K562 (cell line): ENCODE data around the gene FFAR4. TPM values are rescaled to one million over a fixed set of nuclear protein-coding genes. Genes with fewer than 3 reads are reported as not detected.

Source experiments
- ATAC-seq: fragments of 200-7000 bp; cut with Tn5 transposase; 3 replicates; pipeline ENCODE4 v1.9.1; 2020; ENCODE audit warnings: moderate library complexity
- BruUV-seq: library from RNA; stranded (reverse); fragments of 400-500 nt; replicated peaks from 2 replicates; lab custom pipeline; 2021; lab: Mats Ljungman, UMichigan
- CTCF ChIA-PET: fragments of 300-600 bp; formaldehyde crosslinking; extraction: SDS; loops from one replicate; lab custom pipeline; 2021; ENCODE audit warnings: low intra/inter-chr PET ratio; lab: Yijun Ruan, JAX
- POLR2A ChIA-PET: fragments of 300-600, 350-650 bp; sonication (Branson Sonifier 250); formaldehyde crosslinking; extraction: SDS; loops from one replicate; lab custom pipeline; 2021; ENCODE audit warnings: antibody characterized with exemption, inconsistent platforms; lab: Yijun Ruan, JAX
- DNase-seq, 4 experiments: peaks; one replicate each; pipeline versions ENCODE4 v3.0.0 to v3.0.0-alpha.2; 2011 to 2018; ENCODE audit warnings: low spot score in 3 of 4, mixed read lengths in 3 of 4; ENCODE audit errors: extremely low read depth in 1 of 4
- FAIRE-seq: peaks from 2 replicates; lab custom pipeline; 2011; peaks lifted over from hg19 to GRCh38; lab: Jason Lieb, UNC
- H2AFZ ChIP-seq: 2 replicates; pipeline ENCODE4 v1.6.0; 2011; ENCODE audit warnings: low read depth, low read length, control low read depth, inconsistent platforms
- H3K27ac ChIP-seq: fragments of 200-600 bp; 3 replicates; pipeline ENCODE4 v1.8.0; 2011; ENCODE audit warnings: low read depth, mild to moderate bottlenecking, control low read depth, inconsistent platforms, low read length, moderate library complexity, mixed read lengths; ENCODE audit errors: extremely low read depth
- H3K27me3 ChIP-seq, 2 experiments: fragments of 300-600 bp in 1 of 2; 2 replicates in 1 of 2; 3 replicates in 1 of 2; pipeline versions ENCODE4 v1.6.0 to v1.8.0; 2011; ENCODE audit warnings: inconsistent platforms in 2 of 2, low read length in 2 of 2, mild to moderate bottlenecking in 1 of 2, mixed read lengths in 1 of 2, moderate library complexity in 1 of 2; ENCODE audit not compliant: control insufficient read depth in 2 of 2, insufficient read depth in 2 of 2
- H3K36me3 ChIP-seq: fragments of 300-600 bp; 3 replicates; pipeline ENCODE4 v1.8.0; 2011; ENCODE audit warnings: mild to moderate bottlenecking, low read length, inconsistent platforms; ENCODE audit not compliant: control insufficient read depth, insufficient read depth
- H3K4me1 ChIP-seq, 2 experiments: fragments of 200-600 bp in 1 of 2; replicated peaks in 1 of 2; 2 replicates in 1 of 2; 3 replicates in 1 of 2; pipeline versions ENCODE4 v1.5.1 to v1.8.0; 2011; ENCODE audit warnings: inconsistent platforms in 2 of 2, low read length in 2 of 2, mild to moderate bottlenecking in 1 of 2, mixed read lengths in 1 of 2, moderate library complexity in 1 of 2; ENCODE audit not compliant: control insufficient read depth in 2 of 2, insufficient read depth in 2 of 2
- H3K4me2 ChIP-seq: 2 replicates; pipeline ENCODE4 v1.6.1; 2011; ENCODE audit warnings: low read length, control low read depth, inconsistent platforms, mixed read lengths; ENCODE audit not compliant: insufficient read depth
- H3K4me3 ChIP-seq: fragments of 200-600 bp; sonication (generic), shearing (Covaris generic); 2 replicates; pipeline ENCODE4 v1.5.1; 2016; ENCODE audit warnings: control low read depth, inconsistent platforms
- H3K79me2 ChIP-seq: fragments of 200-600 bp; 3 replicates; pipeline ENCODE4 v1.8.0; 2011; ENCODE audit warnings: low read length, inconsistent platforms; ENCODE audit not compliant: control insufficient read depth, insufficient read depth
- H3K9ac ChIP-seq, 2 experiments: 2 replicates each; pipeline versions ENCODE4 v1.6.0 to v1.6.1; 2011; ENCODE audit warnings: low read depth in 2 of 2, low read length in 2 of 2, control low read depth in 1 of 2, inconsistent platforms in 1 of 2, mild to moderate bottlenecking in 1 of 2, mixed read lengths in 1 of 2; ENCODE audit not compliant: insufficient read depth in 1 of 2
- H3K9me1 ChIP-seq: one replicate; pipeline ENCODE4 v1.6.0; 2011; ENCODE audit warnings: inconsistent platforms, mild to moderate bottlenecking, low read length, moderate library complexity; ENCODE audit not compliant: control insufficient read depth, insufficient read depth
- H3K9me3 ChIP-seq: replicated peaks from 2 replicates; pipeline ENCODE4 v1.5.1; 2011; ENCODE audit warnings: low read depth, low read length, inconsistent platforms; ENCODE audit not compliant: control insufficient read depth, insufficient read depth
- H4K20me1 ChIP-seq: replicated peaks from 2 replicates; pipeline ENCODE4 v1.6.1; 2011; ENCODE audit warnings: low read length, inconsistent platforms, mixed read lengths; ENCODE audit not compliant: control insufficient read depth, insufficient read depth
- CC2D1A ChIP-seq: fragments of 450-650 bp; IDR thresholded peaks from 2 replicates; pipeline ENCODE4 v1.6.1; 2017; ENCODE audit warnings: mild to moderate bottlenecking
- CHD4 ChIP-seq: fragments of 200-600 bp; sonication (generic); IDR thresholded peaks from 3 replicates; pipeline ENCODE4 v1.6.1; 2012; ENCODE audit warnings: low read depth, mild to moderate bottlenecking, mixed read lengths, low read length, inconsistent platforms; ENCODE audit not compliant: insufficient read depth, insufficient replicate concordance, poor library complexity, severe bottlenecking
- GATAD2A ChIP-seq: fragments of 450-650 bp; IDR thresholded peaks from 2 replicates; pipeline ENCODE4 v1.6.1; 2017
- KLF13 ChIP-seq: fragments of 450-650 bp; IDR thresholded peaks from 2 replicates; pipeline ENCODE4 v1.6.1; 2016; ENCODE audit warnings: missing genetic modification characterization, low read depth, mild to moderate bottlenecking, missing compliant biosample characterization, moderate library complexity, borderline replicate concordance
- NCOA6 ChIP-seq: fragments of 450-650 bp; IDR thresholded peaks from 2 replicates; pipeline ENCODE4 v1.6.1; 2017; ENCODE audit warnings: mild to moderate bottlenecking
- PCBP2 ChIP-seq: fragments of 200-400 bp; formaldehyde crosslinking; IDR thresholded peaks from 2 replicates; pipeline ENCODE4 v1.6.1; 2018; ENCODE audit warnings: low read length, low read depth, mild to moderate bottlenecking, moderate library complexity; ENCODE audit not compliant: poor library complexity, severe bottlenecking
- POLR2H ChIP-seq: IDR thresholded peaks from 2 replicates; pipeline ENCODE4 v1.6.1; 2016; ENCODE audit warnings: missing genetic modification characterization, low read depth, mild to moderate bottlenecking, control low read depth, missing compliant biosample characterization, moderate library complexity
- RBM17 ChIP-seq: fragments of 200-400 bp; formaldehyde crosslinking; IDR thresholded peaks from 2 replicates; pipeline ENCODE4 v1.6.1; 2017; ENCODE audit warnings: low read depth, mild to moderate bottlenecking, low read length, borderline replicate concordance
- SMARCB1 ChIP-seq: IDR thresholded peaks from 2 replicates; pipeline ENCODE4 v1.6.1; 2011; ENCODE audit warnings: improper control_type of control experiment, low read depth; ENCODE audit not compliant: insufficient read length
- SRSF1 ChIP-seq: fragments of 200-400 bp; formaldehyde crosslinking; IDR thresholded peaks from 2 replicates; pipeline ENCODE4 v1.6.1; 2017; ENCODE audit warnings: mild to moderate bottlenecking, low read depth, low read length, moderate library complexity
- ZNF143 ChIP-seq: sonication (generic); formaldehyde crosslinking; IDR thresholded peaks from 2 replicates; pipeline ENCODE4 v1.9.0; 2022; ENCODE audit warnings: mild to moderate bottlenecking, missing genetic modification reagents
- ZNF785 ChIP-seq: fragments of 250-450 bp; sonication (Bioruptor Pico); IDR thresholded peaks from 2 replicates; pipeline ENCODE4 v1.4.0; 2020; ENCODE audit warnings: mild to moderate bottlenecking
- WGBS: fragments of 100-300 bp; shearing (Covaris generic); methylation state at CpG from one replicate; pipeline ENCODE4 v1.1.6; 2016; ENCODE audit warnings: low coverage, mixed read lengths; ENCODE audit not compliant: insufficient coverage; ENCODE audit errors: missing lambda C conversion rate; 5-methylcytosine and 5-hydroxymethylcytosine counted together
- in situ Hi-C: fragments of 300-500 bp; cut with MboI; formaldehyde crosslinking; loops from 4 replicates; pipeline ENCODE4 v1.15.0; 2018; ENCODE audit warnings: inconsistent platforms, mixed read lengths
- intact Hi-C: fragments of 100-400 bp; cut with micrococcal nuclease; formaldehyde crosslinking; loops from 2 replicates; pipeline ENCODE4 v1.14.2; 2022
- polyA plus RNA-seq, 8 experiments: library from polyadenylated mRNA; depleted of rRNA in 4 of 8; stranded (reverse) in 5 of 8; unstranded in 3 of 8; fragments of >200 nt; fragmentation: Nextera tagmentation in 2 of 8; fragmentation: Illumina TruSeq in 1 of 8; extraction: Ambion mirVana in 2 of 8; extraction: Trizol in 1 of 8; gene quantifications; 2 replicates each; pipeline versions ENCODE4 v1.2.1 to v1.2.3, GENCODE V29; 2011 to 2014; ENCODE audit warnings: inconsistent platforms in 1 of 8, missing spikeins in 1 of 8
- total RNA-seq, 7 experiments: library from RNA; depleted of rRNA in 6 of 7; stranded (reverse); fragments of >200 nt in 6 of 7; fragmentation: Illumina TruSeq in 2 of 7; extraction: Trizol in 2 of 7; gene quantifications; 2 replicates each; pipeline versions ENCODE4 v1.2.1 to v1.2.3, GENCODE V29; 2011 to 2021; ENCODE audit warnings: low replicate concordance in 1 of 7
- TF ChIP-seq, protein P1 (sequence below): sonication (generic); formaldehyde crosslinking; IDR thresholded peaks from 2 replicates; pipeline ENCODE4 v1.8.0; 2022; ENCODE audit warnings: mild to moderate bottlenecking, missing genetic modification reagents, borderline replicate concordance
- TF ChIP-seq, protein P2 (sequence below): sonication (generic); formaldehyde crosslinking; IDR thresholded peaks from 2 replicates; pipeline ENCODE4 v1.8.0; 2022; ENCODE audit warnings: missing genetic modification reagents, mild to moderate bottlenecking, moderate library complexity, borderline replicate concordance
- TF ChIP-seq, protein P3 (sequence below): IDR thresholded peaks from 2 replicates; pipeline ENCODE4 v1.6.1; 2014; ENCODE audit warnings: antibody characterized with exemption
- TF ChIP-seq, protein P4 (sequence below): sonication (generic); formaldehyde crosslinking; IDR thresholded peaks from 2 replicates; pipeline ENCODE4 v1.9.0; 2022; ENCODE audit warnings: mild to moderate bottlenecking, missing genetic modification reagents

Gene FFAR4
- total and polyA plus RNA-seq, 9 of the 15 experiments (the other 6 are each of a cell fraction or from before 2014, with no cell fraction given): not detected

DNA sequence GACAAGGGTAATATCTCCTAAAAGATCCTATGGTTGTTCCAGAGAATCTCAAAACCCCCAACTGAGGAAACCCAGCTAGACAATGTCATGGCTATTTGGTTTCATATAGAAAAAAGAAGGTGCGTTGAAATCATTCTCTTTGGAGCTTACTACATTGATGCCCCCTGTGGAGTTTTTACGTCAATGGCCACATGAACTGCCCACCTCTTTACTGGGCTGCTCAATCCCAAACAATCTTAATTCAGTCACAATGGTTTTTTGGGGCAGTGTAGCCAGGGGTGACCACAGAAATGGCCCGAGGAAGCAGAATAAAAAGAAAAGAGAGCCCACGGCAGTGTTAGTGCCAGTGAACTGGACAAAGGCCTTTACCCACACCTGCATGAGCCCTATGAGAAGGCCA lies 26.8 kb downstream of the FFAR4 start (continued):
- TF ChIP-seq GATAD2A (no peak), CC2D1A (no peak), NCOA6 (no peak), ZNF785 (CRISPR knock-in tag) (no peak), CHD4 (no peak), ZNF143 (CRISPR knock-in tag) (no peak)
- TF ChIP-seq, protein P1, sequence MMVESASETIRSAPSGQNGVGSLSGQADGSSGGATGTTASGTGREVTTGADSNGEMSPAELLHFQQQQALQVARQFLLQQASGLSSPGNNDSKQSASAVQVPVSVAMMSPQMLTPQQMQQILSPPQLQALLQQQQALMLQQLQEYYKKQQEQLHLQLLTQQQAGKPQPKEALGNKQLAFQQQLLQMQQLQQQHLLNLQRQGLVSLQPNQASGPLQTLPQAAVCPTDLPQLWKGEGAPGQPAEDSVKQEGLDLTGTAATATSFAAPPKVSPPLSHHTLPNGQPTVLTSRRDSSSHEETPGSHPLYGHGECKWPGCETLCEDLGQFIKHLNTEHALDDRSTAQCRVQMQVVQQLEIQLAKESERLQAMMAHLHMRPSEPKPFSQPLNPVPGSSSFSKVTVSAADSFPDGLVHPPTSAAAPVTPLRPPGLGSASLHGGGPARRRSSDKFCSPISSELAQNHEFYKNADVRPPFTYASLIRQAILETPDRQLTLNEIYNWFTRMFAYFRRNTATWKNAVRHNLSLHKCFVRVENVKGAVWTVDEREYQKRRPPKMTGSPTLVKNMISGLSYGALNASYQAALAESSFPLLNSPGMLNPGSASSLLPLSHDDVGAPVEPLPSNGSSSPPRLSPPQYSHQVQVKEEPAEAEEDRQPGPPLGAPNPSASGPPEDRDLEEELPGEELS (CRISPR knock-in tag): no peak
- TF ChIP-seq, protein P2, sequence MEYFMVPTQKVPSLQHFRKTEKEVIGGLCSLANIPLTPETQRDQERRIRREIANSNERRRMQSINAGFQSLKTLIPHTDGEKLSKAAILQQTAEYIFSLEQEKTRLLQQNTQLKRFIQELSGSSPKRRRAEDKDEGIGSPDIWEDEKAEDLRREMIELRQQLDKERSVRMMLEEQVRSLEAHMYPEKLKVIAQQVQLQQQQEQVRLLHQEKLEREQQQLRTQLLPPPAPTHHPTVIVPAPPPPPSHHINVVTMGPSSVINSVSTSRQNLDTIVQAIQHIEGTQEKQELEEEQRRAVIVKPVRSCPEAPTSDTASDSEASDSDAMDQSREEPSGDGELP (CRISPR knock-in tag): no peak

DNA sequence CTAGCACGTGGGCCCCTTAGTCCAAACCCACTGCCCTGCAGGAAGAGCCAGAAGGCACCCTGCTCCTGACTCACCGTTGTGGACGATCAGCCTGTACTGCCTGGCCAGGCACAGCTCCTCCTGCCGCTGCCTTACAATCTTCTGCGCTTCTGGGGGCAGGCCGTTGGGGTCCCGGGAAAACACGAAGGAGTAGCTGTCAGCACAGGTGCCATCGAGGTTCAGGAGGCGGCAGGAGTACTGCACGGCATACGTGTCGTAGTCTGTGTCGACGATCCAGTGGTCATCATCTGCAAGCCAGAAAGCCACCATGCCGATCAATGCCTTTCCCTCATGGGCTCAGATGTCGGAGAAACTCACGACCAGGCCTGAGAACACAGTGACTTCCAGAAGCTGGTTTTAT lies 27.3 kb downstream of the FFAR4 start:
- H3K36me3 ChIP-seq: no peaks in the 10 kb centered on the region
- no peak overlapping the region for H3K4me2 ChIP-seq
- no peak for ATAC-seq
- no peak overlapping the region for H2AFZ ChIP-seq
- peaks cover 0 to 11% of the 10 kb centered on the region in 2 experiments; a peak in 2 of 5 replicates for H3K27me3 ChIP-seq
- H3K9me1 ChIP-seq: no peaks in the 10 kb centered on the region
- POLR2A ChIA-PET: no interaction called here
- no peaks in the 10 kb centered on the region for H3K9me3 ChIP-seq
- H3K27ac ChIP-seq: no peak overlapping the region
- DNase-seq: no peak
- no TSS peak for BruUV-seq
- intact Hi-C loops: no loop called here
- H3K79me2 ChIP-seq: no peaks in the 10 kb centered on the region
- no peak overlapping the region; a peak in 1 of 4 replicates for H3K9ac ChIP-seq
- 6% methylated on average over 17 of the region's 18 CpGs for WGBS
- FAIRE-seq: no peak
- CTCF ChIA-PET: no interaction called here
- in situ Hi-C loops: no loop called here
- no peak overlapping the region for H3K4me3 ChIP-seq
- H4K20me1 ChIP-seq: no peaks in the 10 kb centered on the region
- no peaks in the 10 kb centered on the region; a peak in 1 of 5 replicates for H3K4me1 ChIP-seq
- TF ChIP-seq PCBP2 (no peak), SRSF1 (no peak), KLF13 (tag) (no peak), POLR2H (no peak), RBM17 (no peak), SMARCB1 (no peak)
- TF ChIP-seq, protein P3, sequence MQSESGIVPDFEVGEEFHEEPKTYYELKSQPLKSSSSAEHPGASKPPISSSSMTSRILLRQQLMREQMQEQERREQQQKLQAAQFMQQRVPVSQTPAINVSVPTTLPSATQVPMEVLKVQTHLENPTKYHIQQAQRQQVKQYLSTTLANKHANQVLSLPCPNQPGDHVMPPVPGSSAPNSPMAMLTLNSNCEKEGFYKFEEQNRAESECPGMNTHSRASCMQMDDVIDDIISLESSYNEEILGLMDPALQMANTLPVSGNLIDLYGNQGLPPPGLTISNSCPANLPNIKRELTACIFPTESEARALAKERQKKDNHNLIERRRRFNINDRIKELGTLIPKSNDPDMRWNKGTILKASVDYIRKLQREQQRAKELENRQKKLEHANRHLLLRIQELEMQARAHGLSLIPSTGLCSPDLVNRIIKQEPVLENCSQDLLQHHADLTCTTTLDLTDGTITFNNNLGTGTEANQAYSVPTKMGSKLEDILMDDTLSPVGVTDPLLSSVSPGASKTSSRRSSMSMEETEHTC: no peak
- TF ChIP-seq, protein P4, sequence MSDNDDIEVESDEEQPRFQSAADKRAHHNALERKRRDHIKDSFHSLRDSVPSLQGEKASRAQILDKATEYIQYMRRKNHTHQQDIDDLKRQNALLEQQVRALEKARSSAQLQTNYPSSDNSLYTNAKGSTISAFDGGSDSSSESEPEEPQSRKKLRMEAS: no peak
